ENCODE results near the gene NDFIP2. TPM values are rescaled to one million over a fixed set of nuclear protein-coding genes. Genes with fewer than 3 reads are reported as not detected.

The NDFIP2 gene
- total RNA-seq, 1 experiment from 2014 or later: 31.0 TPM

DNA sequence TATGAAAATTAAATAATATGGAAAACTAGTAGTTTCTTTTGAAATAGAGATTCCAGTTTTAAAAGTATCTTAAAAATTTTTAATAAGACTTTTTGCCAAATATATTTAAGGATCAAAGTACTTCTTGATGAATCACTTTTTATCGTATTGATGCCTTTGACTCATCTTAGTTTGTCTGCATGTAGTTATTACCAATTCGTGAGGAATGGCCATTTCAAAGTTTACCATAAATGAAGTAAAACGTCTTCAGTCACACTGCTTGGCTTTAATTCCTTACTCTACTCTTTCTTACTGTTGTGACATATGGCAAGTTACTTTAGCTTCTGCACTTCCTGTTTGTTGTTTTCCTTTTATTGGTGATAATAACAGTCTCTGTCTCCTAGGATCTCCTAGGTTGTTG, 38.3 kb downstream of the NDFIP2 start:
- H3K79me2 ChIP-seq (ENCODE audit: insufficient read depth, low read length): no peaks in the 10 kb centered on the region
- no CpG with 5 or more reads among the region's 3 CpGs for WGBS (ENCODE audit: extremely low coverage, insufficient read length, low lambda C conversion rate)
- H3K9me3 ChIP-seq (ENCODE audit: control insufficient read depth, low read depth, low read length): no peaks in the 10 kb centered on the region
- no peaks in the 10 kb centered on the region for H3K9me3 Mint-ChIP-seq
- peaks cover 0 to 10% (median 0%) of the 10 kb centered on the region in 3 experiments; a peak in 2 of 7 replicates for H3K36me3 Mint-ChIP-seq (ENCODE audit: insufficient read depth in 1 of 3, low read depth in 3 of 3)
- no peak overlapping the region for H3K4me3 Mint-ChIP-seq
- H3K4me1 Mint-ChIP-seq: no peaks in the 10 kb centered on the region
- H3K4ac ChIP-seq (ENCODE audit: low read depth, low read length): no peak overlapping the region
- H4K20me1 ChIP-seq (ENCODE audit: control insufficient read depth, insufficient read depth, insufficient read length): no peaks in the 10 kb centered on the region
- H3T11ph ChIP-seq (ENCODE audit: low read length): no peak overlapping the region
- H2BK5ac ChIP-seq (ENCODE audit: insufficient read length, low read length): no peak overlapping the region
- no peak overlapping the region for H3K23ac ChIP-seq (ENCODE audit: insufficient read length, low read depth, low read length)
- H2BK12ac ChIP-seq (ENCODE audit: insufficient read length, low read depth, low read length): no peak overlapping the region
- H2AFZ ChIP-seq (ENCODE audit: low read length): no peak overlapping the region
- no peak overlapping the region for H2BK20ac ChIP-seq (ENCODE audit: low read depth, low read length, poor library complexity, severe bottlenecking)
- no peak overlapping the region for H3K4me2 ChIP-seq (ENCODE audit: insufficient read depth, insufficient read length, low read length)
- H4K5ac ChIP-seq (ENCODE audit: insufficient read length, low read depth, low read length): no peak overlapping the region
- peak overlapping the region in 1 of 3 experiments; percentile 38; a peak in 1 of 7 replicates for H3K27ac Mint-ChIP-seq
- H3K27me3 Mint-ChIP-seq (ENCODE audit: low read depth): no peaks in the 10 kb centered on the region
- H3K18ac ChIP-seq (ENCODE audit: insufficient read length, low read depth, low read length): no peak overlapping the region
- H3K27ac ChIP-seq (ENCODE audit: insufficient read length, low read depth, low read length): no peak overlapping the region
- DNase-seq: no peak
- no peak overlapping the region for H2BK120ac ChIP-seq (ENCODE audit: low read depth, low read length, poor library complexity, severe bottlenecking)
- no peak overlapping the region for H4K91ac ChIP-seq (ENCODE audit: insufficient read length, low read depth, low read length)
- no peak overlapping the region for H3K14ac ChIP-seq (ENCODE audit: insufficient read depth, low read length)
- H3K4me1 ChIP-seq (ENCODE audit: insufficient read depth, low read length): no peaks in the 10 kb centered on the region
- H2AK5ac ChIP-seq (ENCODE audit: insufficient read length, low read length): no peak overlapping the region
- H3K56ac ChIP-seq (ENCODE audit: insufficient read length, low read depth, low read length): no peak overlapping the region
- H3K23me2 ChIP-seq (ENCODE audit: insufficient read length, low read depth, low read length, poor library complexity, severe bottlenecking): no peaks in the 10 kb centered on the region
- H3K27me3 ChIP-seq (ENCODE audit: insufficient read depth, low read length): no peaks in the 10 kb centered on the region
- H2BK15ac ChIP-seq (ENCODE audit: low read depth, low read length): no peak overlapping the region
- no peak overlapping the region for H3K9ac ChIP-seq (ENCODE audit: extremely low read depth, insufficient read length, low read length)
- H4K8ac ChIP-seq (replicated peaks; ENCODE audit: insufficient read length, low read depth, low read length): no peak overlapping the region
- TF ChIP-seq, protein P1, sequence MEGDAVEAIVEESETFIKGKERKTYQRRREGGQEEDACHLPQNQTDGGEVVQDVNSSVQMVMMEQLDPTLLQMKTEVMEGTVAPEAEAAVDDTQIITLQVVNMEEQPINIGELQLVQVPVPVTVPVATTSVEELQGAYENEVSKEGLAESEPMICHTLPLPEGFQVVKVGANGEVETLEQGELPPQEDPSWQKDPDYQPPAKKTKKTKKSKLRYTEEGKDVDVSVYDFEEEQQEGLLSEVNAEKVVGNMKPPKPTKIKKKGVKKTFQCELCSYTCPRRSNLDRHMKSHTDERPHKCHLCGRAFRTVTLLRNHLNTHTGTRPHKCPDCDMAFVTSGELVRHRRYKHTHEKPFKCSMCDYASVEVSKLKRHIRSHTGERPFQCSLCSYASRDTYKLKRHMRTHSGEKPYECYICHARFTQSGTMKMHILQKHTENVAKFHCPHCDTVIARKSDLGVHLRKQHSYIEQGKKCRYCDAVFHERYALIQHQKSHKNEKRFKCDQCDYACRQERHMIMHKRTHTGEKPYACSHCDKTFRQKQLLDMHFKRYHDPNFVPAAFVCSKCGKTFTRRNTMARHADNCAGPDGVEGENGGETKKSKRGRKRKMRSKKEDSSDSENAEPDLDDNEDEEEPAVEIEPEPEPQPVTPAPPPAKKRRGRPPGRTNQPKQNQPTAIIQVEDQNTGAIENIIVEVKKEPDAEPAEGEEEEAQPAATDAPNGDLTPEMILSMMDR (conservative IDR thresholded peaks at IDR 0.05): no peak
- no peaks in the 10 kb centered on the region for H3K79me1 ChIP-seq (ENCODE audit: insufficient read depth, low read depth, low read length, poor library complexity, severe bottlenecking)

Measured in H9 (cell line).